Measurements from ENCODE around the gene ZRANB3. TPM values are rescaled to one million over a fixed set of nuclear protein-coding genes. Genes with fewer than 3 reads are reported as not detected.
"Not testable (repeated sequence)": the region's sequence is repeated elsewhere in the genome, so short reads cannot be mapped to it uniquely, and the experiment has no call there.

Gene ZRANB3
- total RNA-seq, 2 donors from 2014 or later = 3.5 to 3.9 TPM

DNA sequence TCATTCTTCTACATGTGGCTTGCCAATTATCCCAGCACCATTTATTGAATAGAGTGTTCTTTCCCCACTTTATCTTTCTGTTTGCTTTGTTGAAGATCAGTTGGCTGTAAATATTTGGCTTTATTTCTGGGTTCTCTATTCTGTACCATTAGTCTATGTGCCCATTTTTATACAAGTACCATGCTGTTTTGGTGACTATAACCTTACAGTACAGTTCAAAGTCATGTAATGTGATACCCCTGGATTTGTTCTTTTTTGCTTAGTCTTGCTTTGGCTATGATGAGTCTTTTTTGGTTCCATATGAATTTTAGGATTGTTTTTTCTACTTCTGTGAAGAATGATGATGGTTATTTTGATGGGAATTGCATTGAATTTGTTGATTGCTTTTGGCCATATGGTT is 243.9 kb downstream of the ZRANB3 start:
- H3K4me3 Mint-ChIP-seq; H3K36me3 Mint-ChIP-seq (ENCODE audit: low read depth); H3K9me3 ChIP-seq (ENCODE audit: control insufficient read depth, low read length, poor library complexity, severe bottlenecking); ATAC-seq; H3K27me3 Mint-ChIP-seq; H3K27ac Mint-ChIP-seq; DNase-seq; H3K4me1 Mint-ChIP-seq: not testable (repeated sequence)

DNA sequence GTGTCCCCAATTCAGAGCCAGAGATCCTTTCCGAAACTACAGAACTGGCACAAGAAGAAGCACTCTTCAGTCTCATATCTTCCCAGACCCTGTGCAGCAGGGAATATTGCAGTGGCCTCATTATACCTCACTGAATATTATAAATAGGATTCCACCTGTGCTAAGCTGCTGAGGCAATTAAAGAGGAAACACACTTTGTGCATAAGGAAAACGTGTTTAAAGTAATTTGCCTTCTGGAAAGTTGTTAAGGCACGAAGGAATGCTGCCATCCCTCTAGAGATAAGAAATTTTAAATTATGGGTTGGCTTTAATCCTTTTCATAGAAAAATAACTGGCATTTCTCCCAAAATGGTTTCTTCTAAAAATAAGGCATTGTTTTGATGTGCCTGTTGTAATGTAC is 245.6 kb downstream of the ZRANB3 start:
- Mint-ChIP-seq H3K4me3 (no peak overlapping the region), H3K36me3 (ENCODE audit: low read depth) (no peaks in the 10 kb centered on the region), H3K4me1 (no peaks in the 10 kb centered on the region), H3K27ac (no peak overlapping the region), H3K27me3 (no peaks in the 10 kb centered on the region)
- ATAC-seq = no peak
- no peak for DNase-seq
- no peaks in the 10 kb centered on the region for H3K9me3 ChIP-seq (ENCODE audit: control insufficient read depth, low read length, poor library complexity, severe bottlenecking)

DNA sequence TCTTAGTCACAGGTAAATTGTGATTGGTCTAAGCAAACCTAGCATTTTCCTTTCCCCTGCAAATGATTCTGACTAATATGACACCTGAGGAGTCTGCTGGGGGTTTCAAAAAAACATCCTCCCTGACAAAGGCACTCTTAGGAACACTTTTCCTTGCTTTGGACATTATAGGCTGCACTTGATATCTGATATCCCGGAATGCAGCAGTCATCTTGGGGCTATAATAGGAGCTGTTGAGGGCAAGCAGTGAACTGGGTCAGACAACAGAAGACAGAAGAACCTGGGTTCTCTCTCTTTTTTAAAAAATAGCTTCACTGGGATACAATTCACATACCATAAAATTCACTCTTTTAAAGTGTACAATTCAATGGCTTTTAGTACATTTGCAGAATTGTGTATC is 249.6 kb downstream of the ZRANB3 start:
- no peak for ATAC-seq
- H3K27me3 Mint-ChIP-seq = no peaks in the 10 kb centered on the region
- no peaks in the 10 kb centered on the region for H3K36me3 Mint-ChIP-seq (ENCODE audit: low read depth)
- no peak overlapping the region for H3K4me3 Mint-ChIP-seq
- no peaks in the 10 kb centered on the region for H3K9me3 ChIP-seq (ENCODE audit: control insufficient read depth, low read length, poor library complexity, severe bottlenecking)
- DNase-seq = no peak
- no peak overlapping the region for H3K27ac Mint-ChIP-seq
- H3K4me1 Mint-ChIP-seq = no peaks in the 10 kb centered on the region

DNA sequence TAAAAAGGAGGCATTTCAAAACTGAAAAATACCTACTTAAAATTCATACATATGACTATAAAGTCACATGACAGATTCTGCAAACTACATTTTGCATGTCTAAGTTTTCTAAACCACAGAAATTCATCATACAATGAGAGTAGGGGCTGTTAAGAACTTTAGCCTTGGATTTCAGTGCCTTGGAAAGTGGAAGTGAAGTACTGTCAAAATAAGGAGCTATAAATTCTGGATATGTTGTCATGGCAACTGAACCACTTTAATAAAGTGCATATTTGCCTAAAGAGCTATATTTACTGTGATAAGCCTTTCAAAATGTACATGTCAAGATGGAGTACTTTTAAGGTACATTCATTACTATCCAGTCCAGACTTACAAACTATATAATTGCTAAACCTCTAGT is 251.8 kb downstream of the ZRANB3 start:
- no peak overlapping the region for H3K27ac Mint-ChIP-seq
- no peak overlapping the region for H3K4me3 Mint-ChIP-seq
- H3K4me1 Mint-ChIP-seq = no peaks in the 10 kb centered on the region
- no peaks in the 10 kb centered on the region for H3K9me3 ChIP-seq (ENCODE audit: control insufficient read depth, low read length, poor library complexity, severe bottlenecking)
- DNase-seq (no peak), ATAC-seq (no peak)
- H3K27me3 Mint-ChIP-seq = no peaks in the 10 kb centered on the region
- H3K36me3 Mint-ChIP-seq (ENCODE audit: low read depth) = no peaks in the 10 kb centered on the region

DNA sequence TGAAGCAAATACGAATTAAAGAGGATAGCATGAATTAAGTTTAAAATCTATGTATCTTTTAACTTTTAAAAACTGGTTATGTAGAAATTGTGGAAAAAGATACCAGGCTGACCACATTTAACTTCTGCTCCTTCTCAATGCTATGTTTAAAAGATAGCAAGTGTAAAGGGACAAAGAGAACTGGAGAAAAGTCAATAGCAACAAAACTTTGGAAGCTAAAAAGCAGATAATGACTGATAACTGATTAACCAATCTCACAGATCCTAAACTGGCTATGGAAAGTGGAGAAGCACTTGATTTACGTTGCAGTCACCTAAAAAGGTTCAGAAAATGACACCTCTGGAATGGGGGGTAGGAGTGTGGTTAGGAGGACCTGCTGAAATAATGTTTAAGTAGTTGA is 254.5 kb downstream of the ZRANB3 start:
- ATAC-seq = no peak
- Mint-ChIP-seq H3K4me1 (no peaks in the 10 kb centered on the region), H3K4me3 (no peak overlapping the region), H3K27me3 (no peaks in the 10 kb centered on the region), H3K36me3 (ENCODE audit: low read depth) (peaks cover 2% of the 10 kb centered on the region), H3K27ac (no peak overlapping the region)
- H3K9me3 ChIP-seq (ENCODE audit: control insufficient read depth, low read length, poor library complexity, severe bottlenecking) = no peaks in the 10 kb centered on the region
- DNase-seq = no peak

DNA sequence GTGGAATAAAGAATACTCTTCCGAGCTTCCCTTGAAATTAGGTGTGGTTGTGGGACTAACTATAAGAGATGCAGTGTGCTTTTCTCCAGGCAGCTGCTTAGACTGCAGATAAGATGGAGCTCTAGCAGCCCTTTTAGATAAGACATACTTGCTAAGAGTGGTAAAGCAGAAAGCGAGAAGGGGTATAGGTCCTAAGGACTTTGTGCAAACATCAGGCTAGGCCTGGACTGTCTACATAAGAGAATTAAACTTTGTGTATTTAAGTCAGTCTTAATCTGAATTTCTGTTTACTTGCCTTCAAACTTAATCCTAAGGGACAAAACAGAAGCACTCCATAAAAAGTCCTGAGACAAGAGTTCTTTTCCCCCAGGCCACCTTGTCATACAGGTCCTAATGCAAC is 260.0 kb downstream of the ZRANB3 start:
- Mint-ChIP-seq H3K27ac (no peak overlapping the region), H3K4me3 (no peak overlapping the region), H3K4me1 (no peaks in the 10 kb centered on the region), H3K36me3 (ENCODE audit: low read depth) (peaks cover 2% of the 10 kb centered on the region), H3K27me3 (no peaks in the 10 kb centered on the region)
- no peaks in the 10 kb centered on the region for H3K9me3 ChIP-seq (ENCODE audit: control insufficient read depth, low read length, poor library complexity, severe bottlenecking)
- DNase-seq = no peak
- ATAC-seq = no peak

DNA sequence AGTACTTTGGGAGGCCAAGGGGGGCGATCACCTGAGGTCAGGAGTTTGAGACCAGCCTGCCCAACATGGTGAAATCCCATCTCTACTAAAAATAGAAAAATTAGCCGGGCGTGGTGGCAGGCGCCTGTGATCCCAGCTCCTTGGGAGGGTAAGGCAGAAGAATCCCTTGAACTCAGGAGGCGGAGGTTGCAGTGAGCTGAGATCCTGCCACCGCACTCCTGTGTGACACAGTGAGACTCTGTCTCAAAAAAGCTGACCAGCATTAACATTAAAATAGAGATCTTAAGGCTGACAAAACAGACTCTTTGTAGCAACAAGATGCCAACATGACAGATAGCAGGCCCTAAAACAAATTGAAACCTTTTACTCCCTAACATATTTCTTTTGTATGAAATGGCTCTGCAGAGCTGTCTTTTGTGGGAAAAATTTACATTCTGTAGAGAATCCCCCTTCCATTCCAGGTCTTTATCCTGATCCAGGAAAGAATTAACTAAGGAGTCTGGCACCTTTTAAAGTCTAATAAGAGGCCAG is 265.0 kb downstream of the ZRANB3 start:
- no peaks in the 10 kb centered on the region for H3K4me1 Mint-ChIP-seq
- H3K4me3 Mint-ChIP-seq = no peak overlapping the region
- H3K9me3 ChIP-seq (ENCODE audit: control insufficient read depth, low read length, poor library complexity, severe bottlenecking) = no peaks in the 10 kb centered on the region
- no peak overlapping the region for H3K27ac Mint-ChIP-seq
- no peaks in the 10 kb centered on the region for H3K27me3 Mint-ChIP-seq
- DNase-seq (no peak), ATAC-seq (no peak)
- H3K36me3 Mint-ChIP-seq (ENCODE audit: low read depth) = no peaks in the 10 kb centered on the region

DNA sequence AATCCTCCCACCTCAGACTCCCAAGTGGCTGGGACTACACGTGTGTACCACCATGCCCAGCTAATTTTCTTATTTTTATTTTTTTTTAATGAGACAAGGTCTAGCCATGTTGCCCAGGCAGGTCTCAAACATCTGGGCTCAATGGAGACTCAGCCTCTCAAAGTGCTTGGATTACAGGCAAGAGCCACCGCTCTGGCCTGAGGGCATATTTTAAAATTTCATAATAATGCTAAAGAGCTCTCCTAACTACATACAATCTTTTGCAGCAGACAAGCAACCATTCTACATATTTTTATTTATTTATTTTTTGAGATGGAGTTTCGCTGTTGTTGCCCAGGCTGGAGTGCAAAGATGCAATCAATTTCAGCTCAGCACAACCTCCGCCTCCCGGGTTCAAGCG is 271.9 kb downstream of the ZRANB3 start:
- Mint-ChIP-seq H3K36me3 (ENCODE audit: low read depth) (no peaks in the 10 kb centered on the region), H3K4me1 (no peaks in the 10 kb centered on the region), H3K27me3 (no peaks in the 10 kb centered on the region), H3K4me3 (no peak overlapping the region), H3K27ac (no peak overlapping the region)
- DNase-seq (no peak), ATAC-seq (no peak)
- no peaks in the 10 kb centered on the region for H3K9me3 ChIP-seq (ENCODE audit: control insufficient read depth, low read length, poor library complexity, severe bottlenecking)

DNA sequence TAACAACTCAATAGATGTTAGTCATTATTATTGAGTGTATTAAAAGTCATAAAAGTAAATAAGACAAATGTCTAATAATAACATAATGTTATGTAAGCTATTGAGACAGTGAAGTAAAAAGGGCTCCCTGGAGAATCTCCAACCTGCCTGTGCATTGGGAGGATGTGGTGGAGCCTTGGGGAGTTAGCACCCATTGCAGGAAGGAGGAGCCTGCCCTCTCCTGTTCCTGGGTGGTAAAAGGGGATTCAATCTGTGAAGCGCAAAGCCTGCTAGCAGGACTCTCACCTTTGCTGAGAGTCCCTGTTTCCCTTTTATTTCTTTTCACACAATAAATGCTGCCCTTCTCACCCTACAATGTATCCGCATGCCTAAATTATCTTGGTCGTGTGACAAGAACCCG is 272.8 kb downstream of the ZRANB3 start:
- no peaks in the 10 kb centered on the region for H3K4me1 Mint-ChIP-seq
- no peaks in the 10 kb centered on the region for H3K36me3 Mint-ChIP-seq (ENCODE audit: low read depth)
- H3K9me3 ChIP-seq (ENCODE audit: control insufficient read depth, low read length, poor library complexity, severe bottlenecking) = no peaks in the 10 kb centered on the region
- no peak overlapping the region for H3K4me3 Mint-ChIP-seq
- H3K27me3 Mint-ChIP-seq = no peaks in the 10 kb centered on the region
- ATAC-seq (no peak), DNase-seq (no peak)
- no peak overlapping the region for H3K27ac Mint-ChIP-seq

DNA sequence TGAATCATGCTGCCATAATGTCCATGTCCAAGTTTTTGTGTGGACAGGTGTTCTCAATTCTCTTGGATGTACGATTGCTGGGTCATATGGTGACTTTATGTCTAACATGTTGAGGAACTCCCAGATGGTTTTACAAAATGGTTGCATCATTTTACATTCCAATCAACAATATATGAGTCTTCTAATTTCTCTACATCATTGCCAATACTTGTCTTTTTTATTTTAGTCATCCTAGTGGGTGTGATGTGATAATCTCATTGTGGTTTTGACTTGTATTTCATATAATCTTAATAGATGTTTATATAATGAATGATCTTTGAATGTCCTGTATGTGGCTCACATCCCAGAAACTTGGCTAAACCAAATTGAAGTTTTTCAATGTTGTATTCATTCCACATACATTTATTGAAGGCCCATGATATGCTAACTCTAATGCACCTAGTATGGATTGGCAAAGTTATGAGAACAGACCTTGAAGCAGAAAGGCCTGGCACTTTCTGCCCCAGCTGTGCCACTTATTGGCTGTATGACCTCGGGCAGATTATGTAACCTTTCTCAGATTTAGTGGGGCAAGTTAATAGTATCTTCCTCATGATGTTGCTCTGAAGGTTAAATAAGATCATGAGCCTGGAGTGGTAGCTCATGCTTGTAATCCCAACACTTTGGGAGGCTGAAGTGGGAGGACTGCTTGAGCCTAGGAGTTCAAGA is 273.5 kb downstream of the ZRANB3 start:
- no peaks in the 10 kb centered on the region for H3K27me3 Mint-ChIP-seq
- ATAC-seq (no peak), DNase-seq (no peak)
- no peaks in the 10 kb centered on the region for H3K36me3 Mint-ChIP-seq (ENCODE audit: low read depth)
- no peak overlapping the region for H3K27ac Mint-ChIP-seq
- no peaks in the 10 kb centered on the region for H3K9me3 ChIP-seq (ENCODE audit: control insufficient read depth, low read length, poor library complexity, severe bottlenecking)
- H3K4me1 Mint-ChIP-seq = no peaks in the 10 kb centered on the region
- no peak overlapping the region for H3K4me3 Mint-ChIP-seq

DNA sequence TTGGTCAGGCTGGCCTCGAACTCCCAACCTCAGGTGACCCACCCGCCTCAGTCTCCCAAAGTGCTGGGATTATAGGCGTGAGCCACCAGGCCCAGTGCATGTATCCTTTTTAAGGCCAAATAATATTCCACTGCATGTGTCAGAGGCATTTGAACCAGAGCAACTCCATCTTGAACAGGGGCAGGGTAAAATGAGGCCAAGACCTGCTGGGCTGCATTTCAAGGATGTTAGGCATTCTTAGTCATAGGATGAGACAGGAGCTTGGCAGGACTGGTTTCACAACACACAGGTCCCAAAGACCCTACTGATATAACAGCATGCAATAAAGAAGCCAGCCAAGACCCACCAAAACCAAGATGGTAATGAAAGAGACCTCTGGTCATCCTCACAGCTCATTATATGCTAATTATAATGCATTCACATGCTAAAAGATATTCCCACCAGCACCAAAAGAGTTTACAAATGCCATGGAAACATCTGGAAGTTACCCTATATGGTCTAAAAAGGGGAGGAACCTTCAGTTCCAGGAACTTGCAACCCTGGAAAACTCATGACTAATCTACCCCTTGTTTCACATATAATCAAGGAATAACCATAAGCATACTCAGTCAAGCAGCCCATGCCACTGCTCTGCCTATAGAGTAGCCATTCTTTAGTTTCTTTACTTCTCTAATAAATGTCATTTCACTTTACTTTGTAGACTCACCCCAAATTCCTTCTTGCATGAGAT is 274.3 kb downstream of the ZRANB3 start:
- peaks cover 2% of the 10 kb centered on the region for H3K36me3 Mint-ChIP-seq (ENCODE audit: low read depth)
- no peak overlapping the region for H3K27ac Mint-ChIP-seq
- H3K4me3 Mint-ChIP-seq = no peak overlapping the region
- H3K9me3 ChIP-seq (ENCODE audit: control insufficient read depth, low read length, poor library complexity, severe bottlenecking) = no peaks in the 10 kb centered on the region
- no peaks in the 10 kb centered on the region for H3K4me1 Mint-ChIP-seq
- DNase-seq = no peak
- ATAC-seq = no peak
- no peaks in the 10 kb centered on the region for H3K27me3 Mint-ChIP-seq

DNA sequence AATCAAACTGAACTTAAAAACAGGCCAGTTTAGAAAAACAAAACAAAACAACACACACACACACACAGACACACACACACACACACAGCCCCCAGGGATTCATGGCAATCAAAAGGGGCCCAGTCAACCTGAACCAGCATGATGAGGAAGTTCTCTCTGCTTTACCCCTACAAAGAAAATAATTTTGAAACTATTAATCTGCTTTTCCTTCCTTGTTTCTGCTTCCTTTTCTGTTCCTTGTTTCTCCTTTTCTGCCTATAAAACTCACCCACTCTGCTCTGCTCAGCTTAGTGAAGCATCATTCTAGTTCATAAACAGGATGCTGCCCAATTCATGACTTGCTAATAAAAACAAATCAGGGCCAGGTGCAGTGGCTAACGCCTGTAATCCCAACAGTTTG is 275.8 kb downstream of the ZRANB3 start:
- ATAC-seq (no peak), DNase-seq (no peak)
- Mint-ChIP-seq H3K4me1 (no peaks in the 10 kb centered on the region), H3K27me3 (no peaks in the 10 kb centered on the region), H3K36me3 (ENCODE audit: low read depth) (peaks cover 2% of the 10 kb centered on the region), H3K27ac (no peak overlapping the region), H3K4me3 (no peak overlapping the region)
- H3K9me3 ChIP-seq (ENCODE audit: control insufficient read depth, low read length, poor library complexity, severe bottlenecking) = no peaks in the 10 kb centered on the region

DNA sequence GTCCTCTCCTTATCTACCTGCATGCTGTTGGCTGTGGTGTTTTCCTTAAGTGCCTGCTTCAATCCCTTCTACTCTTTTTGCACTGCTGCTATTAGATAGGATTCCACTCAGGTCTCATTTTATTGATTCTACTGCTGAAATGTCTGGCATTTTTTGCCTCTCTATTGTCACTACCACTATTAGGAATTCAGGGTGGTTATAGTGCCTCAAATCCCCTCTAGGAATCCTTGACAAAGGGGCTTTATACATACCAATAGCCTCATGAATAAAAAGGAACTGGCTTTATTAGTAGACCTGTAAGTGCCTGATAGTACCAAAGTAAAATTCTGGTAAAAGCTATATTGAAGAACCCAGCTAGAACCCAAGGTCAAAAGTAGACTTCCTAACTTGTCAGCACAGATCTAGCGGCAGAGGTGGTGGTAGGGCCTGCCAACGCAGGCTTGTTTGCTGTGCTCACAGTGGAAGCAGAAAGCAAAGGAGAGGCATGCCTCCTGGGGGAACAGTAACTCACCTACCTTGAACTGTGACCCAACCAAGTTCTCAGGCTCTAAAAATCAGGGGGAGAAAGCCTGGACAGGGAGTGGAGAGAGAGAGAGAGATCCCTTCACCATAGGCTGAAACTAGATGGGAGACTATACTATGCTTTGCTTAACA is 278.1 kb downstream of the ZRANB3 start:
- Mint-ChIP-seq H3K27ac (no peak overlapping the region), H3K36me3 (ENCODE audit: low read depth) (peaks cover 2% of the 10 kb centered on the region), H3K4me1 (no peaks in the 10 kb centered on the region), H3K27me3 (no peaks in the 10 kb centered on the region), H3K4me3 (no peak overlapping the region)
- no peak for DNase-seq
- ATAC-seq = no peak
- no peaks in the 10 kb centered on the region for H3K9me3 ChIP-seq (ENCODE audit: control insufficient read depth, low read length, poor library complexity, severe bottlenecking)
